Prostate gland (tissue), 2 donors: ENCODE data around the gene ADAMTS1.

Source experiments
- POLR2A ChIP-seq: fragments of 450-650 bp; IDR thresholded peaks from one replicate; pipeline ENCODE4 v1.6.1; 2016; ENCODE audit warnings: antibody characterized with exemption, mild to moderate bottlenecking
- POLR2AphosphoS5 ChIP-seq: sonication (generic); formaldehyde crosslinking; IDR thresholded peaks from one replicate; pipeline ENCODE4 v1.6.1; 2017; ENCODE audit warnings: antibody characterized with exemption
- TF ChIP-seq, protein P1 (sequence below), 4 experiments: fragments of 200-600 bp in 2 of 4; fragments of 450-650 bp in 2 of 4; sonication (generic) in 2 of 4; IDR thresholded peaks; 1 replicate in 3 of 4; 2 replicates in 1 of 4; pipeline ENCODE4 v1.5.1; 2016 to 2019; ENCODE audit warnings: antibody characterized with exemption in 4 of 4, mild to moderate bottlenecking in 2 of 4, moderate library complexity in 2 of 4

DNA sequence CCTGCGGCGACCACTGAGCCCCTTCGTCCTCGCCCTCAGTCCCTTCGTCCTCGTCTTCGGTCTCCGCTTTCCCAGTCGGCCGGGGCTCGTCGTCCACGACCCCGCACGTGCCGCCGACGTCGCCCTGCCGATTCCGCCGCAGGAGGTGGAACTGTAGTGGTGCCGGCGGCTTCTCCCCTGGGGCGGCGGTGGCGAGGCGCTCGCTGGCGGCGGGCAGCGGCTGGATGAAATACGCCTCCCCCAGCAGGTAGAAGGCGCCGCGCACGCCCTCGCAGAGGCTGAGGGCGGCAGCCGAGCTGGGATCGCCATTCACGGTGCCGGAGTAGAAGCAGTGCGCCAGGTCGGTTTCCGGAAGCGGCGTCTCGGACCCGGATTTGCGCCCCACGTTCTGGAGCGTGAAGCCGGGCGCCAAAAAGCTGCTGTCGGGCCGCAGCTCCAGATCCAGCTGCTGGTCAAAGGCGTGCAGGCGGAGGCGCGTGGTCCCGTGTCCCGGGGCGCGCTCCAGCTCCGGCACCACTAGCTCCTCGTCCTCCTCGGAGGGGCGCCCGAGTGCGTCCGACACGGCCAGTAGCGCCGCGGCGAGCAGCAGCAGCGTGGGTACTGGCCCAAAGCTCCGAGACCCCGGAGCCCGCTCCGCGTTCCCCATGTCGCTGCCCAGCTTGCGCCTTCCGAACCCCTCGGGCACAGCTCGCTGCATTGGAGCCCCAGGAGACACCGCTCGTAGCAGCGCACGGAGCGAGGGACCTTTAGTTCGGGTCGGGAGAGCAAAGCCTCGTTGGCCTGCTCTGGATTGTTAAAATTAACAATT is 747 bp downstream of the ADAMTS1 start:
- no peak for TF ChIP-seq POLR2AphosphoS5
- TF ChIP-seq POLR2A: no peak
- TF ChIP-seq, protein P1, sequence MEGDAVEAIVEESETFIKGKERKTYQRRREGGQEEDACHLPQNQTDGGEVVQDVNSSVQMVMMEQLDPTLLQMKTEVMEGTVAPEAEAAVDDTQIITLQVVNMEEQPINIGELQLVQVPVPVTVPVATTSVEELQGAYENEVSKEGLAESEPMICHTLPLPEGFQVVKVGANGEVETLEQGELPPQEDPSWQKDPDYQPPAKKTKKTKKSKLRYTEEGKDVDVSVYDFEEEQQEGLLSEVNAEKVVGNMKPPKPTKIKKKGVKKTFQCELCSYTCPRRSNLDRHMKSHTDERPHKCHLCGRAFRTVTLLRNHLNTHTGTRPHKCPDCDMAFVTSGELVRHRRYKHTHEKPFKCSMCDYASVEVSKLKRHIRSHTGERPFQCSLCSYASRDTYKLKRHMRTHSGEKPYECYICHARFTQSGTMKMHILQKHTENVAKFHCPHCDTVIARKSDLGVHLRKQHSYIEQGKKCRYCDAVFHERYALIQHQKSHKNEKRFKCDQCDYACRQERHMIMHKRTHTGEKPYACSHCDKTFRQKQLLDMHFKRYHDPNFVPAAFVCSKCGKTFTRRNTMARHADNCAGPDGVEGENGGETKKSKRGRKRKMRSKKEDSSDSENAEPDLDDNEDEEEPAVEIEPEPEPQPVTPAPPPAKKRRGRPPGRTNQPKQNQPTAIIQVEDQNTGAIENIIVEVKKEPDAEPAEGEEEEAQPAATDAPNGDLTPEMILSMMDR (IDR thresholded peaks at IDR 0.05): no peak
